K562 (cell line): ENCODE results near the gene PYGL. TPM values are rescaled to one million over a fixed set of nuclear protein-coding genes. Genes with fewer than 3 reads are reported as not detected.

Source experiments
- ATAC-seq: fragments of 200-7000 bp; cut with Tn5 transposase; 3 replicates; pipeline ENCODE4 v1.9.1; 2020; ENCODE audit warnings: moderate library complexity
- BruUV-seq: library from RNA; stranded (reverse); fragments of 400-500 nt; replicated peaks from 2 replicates; lab custom pipeline; 2021; lab: Mats Ljungman, UMichigan
- CTCF ChIA-PET: fragments of 300-600 bp; formaldehyde crosslinking; extraction: SDS; loops from one replicate; lab custom pipeline; 2021; ENCODE audit warnings: low intra/inter-chr PET ratio; lab: Yijun Ruan, JAX
- POLR2A ChIA-PET: fragments of 300-600, 350-650 bp; sonication (Branson Sonifier 250); formaldehyde crosslinking; extraction: SDS; loops from one replicate; lab custom pipeline; 2021; ENCODE audit warnings: antibody characterized with exemption, inconsistent platforms; lab: Yijun Ruan, JAX
- DNase-seq, 4 experiments: peaks; one replicate each; pipeline versions ENCODE4 v3.0.0 to v3.0.0-alpha.2; 2011 to 2018; ENCODE audit warnings: low spot score in 3 of 4, mixed read lengths in 3 of 4; ENCODE audit errors: extremely low read depth in 1 of 4
- FAIRE-seq: peaks from 2 replicates; lab custom pipeline; 2011; peaks lifted over from hg19 to GRCh38; lab: Jason Lieb, UNC
- H2AFZ ChIP-seq: 2 replicates; pipeline ENCODE4 v1.6.0; 2011; ENCODE audit warnings: low read depth, low read length, control low read depth, inconsistent platforms
- H3K27ac ChIP-seq: fragments of 200-600 bp; 3 replicates; pipeline ENCODE4 v1.8.0; 2011; ENCODE audit warnings: low read depth, mild to moderate bottlenecking, control low read depth, inconsistent platforms, low read length, moderate library complexity, mixed read lengths; ENCODE audit errors: extremely low read depth
- H3K27me3 ChIP-seq, 2 experiments: fragments of 300-600 bp in 1 of 2; 2 replicates in 1 of 2; 3 replicates in 1 of 2; pipeline versions ENCODE4 v1.6.0 to v1.8.0; 2011; ENCODE audit warnings: inconsistent platforms in 2 of 2, low read length in 2 of 2, mild to moderate bottlenecking in 1 of 2, mixed read lengths in 1 of 2, moderate library complexity in 1 of 2; ENCODE audit not compliant: control insufficient read depth in 2 of 2, insufficient read depth in 2 of 2
- H3K36me3 ChIP-seq: fragments of 300-600 bp; 3 replicates; pipeline ENCODE4 v1.8.0; 2011; ENCODE audit warnings: mild to moderate bottlenecking, low read length, inconsistent platforms; ENCODE audit not compliant: control insufficient read depth, insufficient read depth
- H3K4me1 ChIP-seq, 2 experiments: fragments of 200-600 bp in 1 of 2; replicated peaks in 1 of 2; 2 replicates in 1 of 2; 3 replicates in 1 of 2; pipeline versions ENCODE4 v1.5.1 to v1.8.0; 2011; ENCODE audit warnings: inconsistent platforms in 2 of 2, low read length in 2 of 2, mild to moderate bottlenecking in 1 of 2, mixed read lengths in 1 of 2, moderate library complexity in 1 of 2; ENCODE audit not compliant: control insufficient read depth in 2 of 2, insufficient read depth in 2 of 2
- H3K4me2 ChIP-seq: 2 replicates; pipeline ENCODE4 v1.6.1; 2011; ENCODE audit warnings: low read length, control low read depth, inconsistent platforms, mixed read lengths; ENCODE audit not compliant: insufficient read depth
- H3K4me3 ChIP-seq: fragments of 200-600 bp; sonication (generic), shearing (Covaris generic); 2 replicates; pipeline ENCODE4 v1.5.1; 2016; ENCODE audit warnings: control low read depth, inconsistent platforms
- H3K79me2 ChIP-seq: fragments of 200-600 bp; 3 replicates; pipeline ENCODE4 v1.8.0; 2011; ENCODE audit warnings: low read length, inconsistent platforms; ENCODE audit not compliant: control insufficient read depth, insufficient read depth
- H3K9ac ChIP-seq, 2 experiments: 2 replicates each; pipeline versions ENCODE4 v1.6.0 to v1.6.1; 2011; ENCODE audit warnings: low read depth in 2 of 2, low read length in 2 of 2, control low read depth in 1 of 2, inconsistent platforms in 1 of 2, mild to moderate bottlenecking in 1 of 2, mixed read lengths in 1 of 2; ENCODE audit not compliant: insufficient read depth in 1 of 2
- H3K9me1 ChIP-seq: one replicate; pipeline ENCODE4 v1.6.0; 2011; ENCODE audit warnings: inconsistent platforms, mild to moderate bottlenecking, low read length, moderate library complexity; ENCODE audit not compliant: control insufficient read depth, insufficient read depth
- H3K9me3 ChIP-seq: replicated peaks from 2 replicates; pipeline ENCODE4 v1.5.1; 2011; ENCODE audit warnings: low read depth, low read length, inconsistent platforms; ENCODE audit not compliant: control insufficient read depth, insufficient read depth
- H4K20me1 ChIP-seq: replicated peaks from 2 replicates; pipeline ENCODE4 v1.6.1; 2011; ENCODE audit warnings: low read length, inconsistent platforms, mixed read lengths; ENCODE audit not compliant: control insufficient read depth, insufficient read depth
- ADNP ChIP-seq: fragments of 200-800 bp; sonication (Bioruptor generic); IDR thresholded peaks from 2 replicates; pipeline ENCODE4 v1.6.1; 2016; ENCODE audit warnings: missing genetic modification characterization, missing compliant biosample characterization
- AFF4 ChIP-seq: sonication (generic); formaldehyde crosslinking; IDR thresholded peaks from 2 replicates; pipeline ENCODE4 v1.8.0; 2023; ENCODE audit warnings: mild to moderate bottlenecking, missing genetic modification reagents
- CREB1 ChIP-seq, 2 experiments: sonication (generic) in 1 of 2; formaldehyde crosslinking in 1 of 2; IDR thresholded peaks; 2 replicates each; pipeline versions ENCODE4 v1.6.1 to v1.8.0; 2012 to 2022; ENCODE audit warnings: inconsistent platforms in 1 of 2, mild to moderate bottlenecking in 1 of 2, missing genetic modification reagents in 1 of 2, moderate library complexity in 1 of 2
- CREB3 ChIP-seq: fragments of 450-650 bp; conservative IDR thresholded peaks from 2 replicates; pipeline ENCODE4 v1.6.1; 2016; ENCODE audit warnings: missing genetic modification characterization, low read depth, mild to moderate bottlenecking, missing compliant biosample characterization, moderate library complexity
- FOXK1 ChIP-seq: sonication (generic); formaldehyde crosslinking; IDR thresholded peaks from 2 replicates; pipeline ENCODE4 v1.8.0; 2022; ENCODE audit warnings: missing genetic modification reagents, mild to moderate bottlenecking, borderline replicate concordance
- GABPA ChIP-seq: fragments of 200-800 bp; sonication (Bioruptor generic); conservative IDR thresholded peaks from 2 replicates; pipeline ENCODE4 v1.6.1; 2016; ENCODE audit warnings: low read depth, missing genetic modification characterization, missing compliant biosample characterization
- HDAC3 ChIP-seq: fragments of 450-650 bp; IDR thresholded peaks from 2 replicates; pipeline ENCODE4 v1.6.1; 2018; ENCODE audit warnings: borderline replicate concordance, mild to moderate bottlenecking, moderate library complexity; ENCODE audit not compliant: partially characterized antibody
- HIVEP1 ChIP-seq: fragments of 250-450 bp; sonication (Bioruptor Pico); IDR thresholded peaks from 2 replicates; pipeline ENCODE4 v1.4.0; 2020; ENCODE audit warnings: mild to moderate bottlenecking
- HOXB6 ChIP-seq: fragments of 250-450 bp; sonication (Bioruptor Pico); IDR thresholded peaks from 2 replicates; pipeline ENCODE4 v1.5.1; 2022; ENCODE audit warnings: mild to moderate bottlenecking, borderline replicate concordance
- NFYB ChIP-seq: IDR thresholded peaks from 2 replicates; pipeline ENCODE4 v1.6.1; 2011; ENCODE audit warnings: mild to moderate bottlenecking, moderate library complexity; ENCODE audit not compliant: insufficient read length; ENCODE audit errors: extremely low read depth
- PRDM10 ChIP-seq: fragments of 450-650 bp; IDR thresholded peaks from 2 replicates; pipeline ENCODE4 v1.6.1; 2018; ENCODE audit not compliant: partially characterized antibody
- TOE1 ChIP-seq, 2 experiments: fragments of 450-650 bp in 1 of 2; sonication (generic) in 1 of 2; formaldehyde crosslinking in 1 of 2; IDR thresholded peaks; 2 replicates each; pipeline versions ENCODE4 v1.7.1 to v1.8.0; 2016 to 2022; ENCODE audit warnings: borderline replicate concordance in 2 of 2, mild to moderate bottlenecking in 2 of 2, antibody characterized with exemption in 1 of 2, inconsistent platforms in 1 of 2, low read depth in 1 of 2, missing genetic modification reagents in 1 of 2, moderate library complexity in 1 of 2
- ZNF717 ChIP-seq: fragments of 250-450 bp; sonication (Bioruptor Pico); IDR thresholded peaks from 2 replicates; pipeline ENCODE4 v1.5.0; 2021
- WGBS: fragments of 100-300 bp; shearing (Covaris generic); methylation state at CpG from one replicate; pipeline ENCODE4 v1.1.6; 2016; ENCODE audit warnings: low coverage, mixed read lengths; ENCODE audit not compliant: insufficient coverage; ENCODE audit errors: missing lambda C conversion rate; 5-methylcytosine and 5-hydroxymethylcytosine counted together
- in situ Hi-C: fragments of 300-500 bp; cut with MboI; formaldehyde crosslinking; loops from 4 replicates; pipeline ENCODE4 v1.15.0; 2018; ENCODE audit warnings: inconsistent platforms, mixed read lengths
- intact Hi-C: fragments of 100-400 bp; cut with micrococcal nuclease; formaldehyde crosslinking; loops from 2 replicates; pipeline ENCODE4 v1.14.2; 2022
- polyA plus RNA-seq, 8 experiments: library from polyadenylated mRNA; depleted of rRNA in 4 of 8; stranded (reverse) in 5 of 8; unstranded in 3 of 8; fragments of >200 nt; fragmentation: Nextera tagmentation in 2 of 8; fragmentation: Illumina TruSeq in 1 of 8; extraction: Ambion mirVana in 2 of 8; extraction: Trizol in 1 of 8; gene quantifications; 2 replicates each; pipeline versions ENCODE4 v1.2.1 to v1.2.3, GENCODE V29; 2011 to 2014; ENCODE audit warnings: inconsistent platforms in 1 of 8, missing spikeins in 1 of 8
- total RNA-seq, 7 experiments: library from RNA; depleted of rRNA in 6 of 7; stranded (reverse); fragments of >200 nt in 6 of 7; fragmentation: Illumina TruSeq in 2 of 7; extraction: Trizol in 2 of 7; gene quantifications; 2 replicates each; pipeline versions ENCODE4 v1.2.1 to v1.2.3, GENCODE V29; 2011 to 2021; ENCODE audit warnings: low replicate concordance in 1 of 7

Gene PYGL
- total and polyA plus RNA-seq, 9 of the 15 experiments (the other 6 are each of a cell fraction or from before 2014, with no cell fraction given): 3.5 to 17.9 (median 13.1) TPM

GRCh38 chr14:50901361-50901760, 42.9 kb downstream of the PYGL start:
- no peaks in the 10 kb centered on the region for H3K79me2 ChIP-seq
- in situ Hi-C loops: no loop called here
- no peak overlapping the region for H2AFZ ChIP-seq
- H3K9me3 ChIP-seq: no peaks in the 10 kb centered on the region
- no peak overlapping the region for H3K4me2 ChIP-seq
- CTCF ChIA-PET: no interaction called here
- ATAC-seq (no peak), DNase-seq (no peak), FAIRE-seq (no peak)
- no peak overlapping the region for H3K4me3 ChIP-seq
- H3K36me3 ChIP-seq: no peaks in the 10 kb centered on the region
- H3K9ac ChIP-seq: no peak overlapping the region
- H3K27ac ChIP-seq: no peak overlapping the region
- no peaks in the 10 kb centered on the region for H4K20me1 ChIP-seq
- BruUV-seq: no TSS peak
- H3K27me3 ChIP-seq: no peaks in the 10 kb centered on the region
- POLR2A ChIA-PET: no interaction called here
- no peaks in the 10 kb centered on the region for H3K4me1 ChIP-seq
- TF ChIP-seq AFF4 (CRISPR knock-in tag): no peak
- no peak for TF ChIP-seq TOE1 (IDR thresholded peaks at IDR 0.05; ENCODE audit: borderline replicate concordance)
- no peak for TF ChIP-seq TOE1 (CRISPR knock-in tag; IDR thresholded peaks at IDR 0.05; ENCODE audit: borderline replicate concordance, low read depth)
- TF ChIP-seq ZNF717 (CRISPR knock-in tag): no peak
- no peak for TF ChIP-seq CREB3 (tag)
- TF ChIP-seq HIVEP1 (CRISPR knock-in tag): no peak
- TF ChIP-seq GABPA (tag): no peak
- TF ChIP-seq NFYB: no peak
- no peak for TF ChIP-seq ADNP
- TF ChIP-seq FOXK1 (CRISPR knock-in tag): no peak
- TF ChIP-seq PRDM10: no peak
- TF ChIP-seq CREB1 (IDR thresholded peaks at IDR 0.05): no peak
- no peak for TF ChIP-seq CREB1 (CRISPR knock-in tag; IDR thresholded peaks at IDR 0.05)
- no peak for TF ChIP-seq HOXB6 (CRISPR knock-in tag)
- no peak for TF ChIP-seq HDAC3
- 53% methylated on average over 3 of the region's 3 CpGs for WGBS
- no peaks in the 10 kb centered on the region for H3K9me1 ChIP-seq
- intact Hi-C loops: no loop called here
